NOMO-1 treated with dmso at 0.1 percent for 144 hours (cell line): ENCODE results near the gene HCN2.
"Not testable (repeated sequence)": the region's sequence is repeated elsewhere in the genome, so short reads cannot be mapped to it uniquely, and the experiment has no call there.

ENCODE experiments used
- DNase-seq: peaks from one replicate; lab custom pipeline; 2025; ENCODE audit not compliant: unreplicated experiment; lab: John Stamatoyannopoulos, UW

The HCN2 gene

GRCh38 chr19:584240-585001, 5.3 kb upstream of the HCN2 start:
- peak; percentile 34 for DNase-seq

- not testable (repeated sequence) for DNase-seq
Observed at GRCh38 chr19:585146-585545, 4.5 kb upstream of the HCN2 start.

GRCh38 chr19:585551-586110, 4.0 kb upstream of the HCN2 start:
- no peak for DNase-seq

- DNase-seq, result peak; percentile 58
Observed at GRCh38 chr19:588093-588740, 1.5 kb upstream of the HCN2 start.

- DNase-seq, result no peak
Observed at GRCh38 chr19:588741-589692, 664 bp upstream of the HCN2 start.

GRCh38 chr19:590396-590745, 690 bp downstream of the HCN2 start:
- no peak for DNase-seq

- DNase-seq, result no peak
Observed at GRCh38 chr19:590750-591098, 1.0 kb downstream of the HCN2 start.

GRCh38 chr19:591099-591958, 1.6 kb downstream of the HCN2 start:
- no peak for DNase-seq

- DNase-seq, result no peak
Observed at GRCh38 chr19:592101-592500, 2.4 kb downstream of the HCN2 start.

GRCh38 chr19:593055-593454, 3.4 kb downstream of the HCN2 start:
- no peak for DNase-seq

- DNase-seq, result no peak
Observed at GRCh38 chr19:593505-593904, 3.8 kb downstream of the HCN2 start.

GRCh38 chr19:594265-594870, 4.7 kb downstream of the HCN2 start:
- no peak for DNase-seq

GRCh38 chr19:595326-596262, 5.9 kb downstream of the HCN2 start:
- DNase-seq, result no peak

- DNase-seq, result no peak
Observed at GRCh38 chr19:596263-596655, 6.6 kb downstream of the HCN2 start.

GRCh38 chr19:597406-598315, 8.0 kb downstream of the HCN2 start:
- no peak for DNase-seq

- no peak for DNase-seq
Observed at GRCh38 chr19:601310-601709, 11.6 kb downstream of the HCN2 start.

GRCh38 chr19:601790-602189, 12.1 kb downstream of the HCN2 start:
- no peak for DNase-seq
